HAP-1 (cell line): ENCODE measurements around the gene ULK1.

Experiments used
- DNase-seq, 2 experiments: peaks; one replicate each; pipeline ENCODE4 v3.0.0-alpha.2; 2016 to 2020; ENCODE audit warnings: low spot score in 2 of 2
- H3K27me3 ChIP-seq: fragments of 250-450 bp; sonication (Bioruptor Pico); 2 replicates; pipeline ENCODE4 v1.5.1; 2020; ENCODE audit warnings: low read depth, mild to moderate bottlenecking, moderate library complexity
- H3K36me3 ChIP-seq: fragments of 250-450 bp; sonication (Bioruptor Pico); replicated peaks from 2 replicates; pipeline ENCODE4 v1.5.1; 2020; ENCODE audit warnings: mild to moderate bottlenecking
- H3K4me1 ChIP-seq: fragments of 250-450 bp; sonication (Bioruptor Pico); 2 replicates; pipeline ENCODE4 v1.5.1; 2020; ENCODE audit warnings: mild to moderate bottlenecking
- H3K4me3 ChIP-seq: fragments of 250-450 bp; sonication (Bioruptor Pico); 2 replicates; pipeline ENCODE4 v1.5.1; 2020; ENCODE audit warnings: mild to moderate bottlenecking, moderate library complexity
- H3K9me3 ChIP-seq: fragments of 250-450 bp; sonication (Bioruptor Pico); 2 replicates; pipeline ENCODE4 v1.5.1; 2020; ENCODE audit warnings: mild to moderate bottlenecking, moderate library complexity
- in situ Hi-C: fragments of 300-500 bp; cut with MboI; formaldehyde crosslinking; loops from 3 replicates; pipeline ENCODE4 v1.14.3; 2020; ENCODE audit warnings: low sequenced_read_pairs, inconsistent platforms, mixed read lengths

ULK1 gene

GRCh38 chr12:131971226-131971625, 76.8 kb downstream of the ULK1 start:
- no peaks in the 10 kb centered on the region for H3K4me1 ChIP-seq
- DNase-seq, result no peak
- in situ Hi-C loops, result no loop called here
- H3K36me3 ChIP-seq, result no peaks in the 10 kb centered on the region
- H3K9me3 ChIP-seq, result no peaks in the 10 kb centered on the region
- H3K27me3 ChIP-seq, result no peaks in the 10 kb centered on the region
- no peak overlapping the region for H3K4me3 ChIP-seq
